Esophagus muscularis mucosa (tissue), 4 donors: ENCODE data around the gene PARVB. TPM values are rescaled to one million over a fixed set of nuclear protein-coding genes. Genes with fewer than 3 reads are reported as not detected.
"Not testable (repeated sequence)": the region's sequence is repeated elsewhere in the genome, so short reads cannot be mapped to it uniquely, and the experiment has no call there.

Experiments
- DNase-seq: peaks from one replicate; pipeline ENCODE4 v3.0.0-alpha.2; 2017; ENCODE audit errors: extremely low spot score
- H3K27ac ChIP-seq, 4 donors: fragments of 200-600 bp; sonication (generic); replicated peaks in 1 of 4; 1 replicate in 3 of 4; 2 replicates in 1 of 4; pipeline ENCODE4 v1.5.1; 2016 to 2019; ENCODE audit warnings: mild to moderate bottlenecking in 1 of 4
- H3K27me3 ChIP-seq, 4 donors: fragments of 200-600 bp; sonication (generic); one replicate each; pipeline versions ENCODE4 v1.5.1 to v1.6.0; 2016 to 2019
- H3K36me3 ChIP-seq, 4 donors: fragments of 200-600 bp; sonication (generic); one replicate each; pipeline ENCODE4 v1.5.1; 2016 to 2019
- H3K4me1 ChIP-seq, 4 donors: fragments of 200-600 bp; sonication (generic); one replicate each; pipeline ENCODE4 v1.5.1; 2016 to 2019
- H3K4me3 ChIP-seq, 4 donors: fragments of 200-600 bp; sonication (generic); 1 replicate in 2 of 4; 2 replicates in 2 of 4; pipeline ENCODE4 v1.5.1; 2016 to 2019; ENCODE audit warnings: mild to moderate bottlenecking in 4 of 4, moderate library complexity in 1 of 4
- H3K9me3 ChIP-seq, 4 donors: fragments of 200-600 bp; sonication (generic); 1 replicate in 3 of 4; 2 replicates in 1 of 4; pipeline ENCODE4 v1.5.1; 2016 to 2019
- CTCF ChIP-seq, 3 experiments: fragments of 200-600 bp in 2 of 3; fragments of 450-650 bp in 1 of 3; sonication (generic) in 2 of 3; IDR thresholded peaks; one replicate each; pipeline ENCODE4 v1.5.1; 2017 to 2019; ENCODE audit warnings: antibody characterized with exemption in 3 of 3, mild to moderate bottlenecking in 2 of 3, moderate library complexity in 1 of 3
- EP300 ChIP-seq: sonication (generic); formaldehyde crosslinking; IDR thresholded peaks from one replicate; pipeline ENCODE4 v1.6.1; 2017; ENCODE audit warnings: antibody characterized with exemption
- POLR2A ChIP-seq: fragments of 450-650 bp; IDR thresholded peaks from one replicate; pipeline ENCODE4 v1.6.1; 2017; ENCODE audit warnings: antibody characterized with exemption, moderate library complexity, mild to moderate bottlenecking, low read depth
- POLR2AphosphoS5 ChIP-seq, 2 donors: sonication (generic); formaldehyde crosslinking; IDR thresholded peaks; one replicate each; pipeline ENCODE4 v1.6.1; 2017; ENCODE audit warnings: antibody characterized with exemption in 2 of 2
- WGBS: methylation state at CpG from one replicate; pipeline ENCODE4 v1.1.5; 2018; 5-methylcytosine and 5-hydroxymethylcytosine counted together
- intact Hi-C: fragments of 100-400 bp; cut with DNase I; formaldehyde crosslinking; loops from one replicate; pipeline ENCODE4 v1.15.1; 2023
- total RNA-seq, 4 donors: library from RNA; depleted of rRNA; stranded (reverse); fragments of >200 nt; gene quantifications; one replicate each; pipeline versions ENCODE4 v1.1.0 to v1.2.1, GENCODE V29; 2016

PARVB gene
- total RNA-seq, 4 donors from 2014 or later: 22.0 to 107 (median 45.5) TPM

GRCh38 chr22:44107340-44107739 is 83.2 kb downstream of the PARVB start:
- 95% methylated on average over 6 of the region's 6 CpGs for WGBS
- Histone ChIP-seq H3K36me3 (peaks cover 10 to 30% (median 24%) of the 10 kb centered on the region in 4 donors), H3K4me1 (peaks cover 7 to 9% (median 8%) of the 10 kb centered on the region in 4 donors), H3K27me3 (no peaks in the 10 kb centered on the region), H3K27ac (no peak overlapping the region), H3K4me3 (no peak overlapping the region), H3K9me3 (no peaks in the 10 kb centered on the region)
- TF ChIP-seq CTCF (IDR thresholded peaks at IDR 0.05): no peak
- no peak for TF ChIP-seq EP300
- TF ChIP-seq POLR2AphosphoS5 (IDR thresholded peaks at IDR 0.05): no peak
- TF ChIP-seq POLR2A: no peak
- DNase-seq: no peak
- intact Hi-C loops: no loop called here

- Histone ChIP-seq H3K27me3 (no peaks in the 10 kb centered on the region), H3K4me3 (no peak overlapping the region), H3K27ac (no peak overlapping the region), H3K4me1 (peaks cover 7 to 10% (median 9%) of the 10 kb centered on the region in 4 donors), H3K36me3 (peaks cover 10 to 25% (median 17%) of the 10 kb centered on the region in 4 donors), H3K9me3 (no peaks in the 10 kb centered on the region)
- DNase-seq: no peak
- no peak for TF ChIP-seq EP300
- no peak for TF ChIP-seq POLR2A
- TF ChIP-seq CTCF (IDR thresholded peaks at IDR 0.05): no peak
- intact Hi-C loops: no loop called here
- WGBS: 100% methylated on average over 2 of the region's 2 CpGs
Measured at GRCh38 chr22:44108076-44108475, 84.0 kb downstream of the PARVB start.

GRCh38 chr22:44108806-44109385 is 84.8 kb downstream of the PARVB start:
- WGBS: 67% methylated on average over 14 of the region's 14 CpGs
- intact Hi-C loops: no loop called here
- H3K27ac ChIP-seq: no peak overlapping the region
- TF ChIP-seq POLR2AphosphoS5 (IDR thresholded peaks at IDR 0.05) (no peak), CTCF (IDR thresholded peaks at IDR 0.05) (no peak), EP300 (no peak), POLR2A (no peak)
- no peaks in the 10 kb centered on the region for H3K9me3 ChIP-seq
- no peak for DNase-seq
- no peaks in the 10 kb centered on the region for H3K27me3 ChIP-seq
- peaks cover 4 to 18% (median 11%) of the 10 kb centered on the region in 4 donors for H3K36me3 ChIP-seq
- no peak overlapping the region for H3K4me3 ChIP-seq
- H3K4me1 ChIP-seq: peaks cover 7 to 10% (median 9%) of the 10 kb centered on the region in 4 donors

GRCh38 chr22:44109416-44109815 is 85.3 kb downstream of the PARVB start:
- no peak overlapping the region for H3K4me3 ChIP-seq
- H3K9me3 ChIP-seq: no peaks in the 10 kb centered on the region
- no peak overlapping the region for H3K27ac ChIP-seq
- intact Hi-C loops: no loop called here
- H3K4me1 ChIP-seq: peaks cover 7 to 10% (median 9%) of the 10 kb centered on the region in 4 donors
- 60% methylated on average over 4 of the region's 4 CpGs for WGBS
- H3K27me3 ChIP-seq: no peaks in the 10 kb centered on the region
- TF ChIP-seq EP300 (no peak), CTCF (IDR thresholded peaks at IDR 0.05) (no peak), POLR2AphosphoS5 (IDR thresholded peaks at IDR 0.05) (no peak), POLR2A (no peak)
- H3K36me3 ChIP-seq: peaks cover 0 to 13% (median 6%) of the 10 kb centered on the region in 4 donors
- DNase-seq: no peak

- DNase-seq, H3K27me3 ChIP-seq, H3K27ac ChIP-seq, intact Hi-C loops, H3K9me3 ChIP-seq, H3K36me3 ChIP-seq, H3K4me3 ChIP-seq: not testable (repeated sequence)
- WGBS: 97% methylated on average over 6 of the region's 6 CpGs
- peaks cover 7 to 10% (median 9%) of the 10 kb centered on the region in 4 donors for H3K4me1 ChIP-seq
Measured at GRCh38 chr22:44110656-44111055, 86.6 kb downstream of the PARVB start.
